IMR-90 (cell line): ENCODE data around the gene C9orf57. TPM values are rescaled to one million over a fixed set of nuclear protein-coding genes. Genes with fewer than 3 reads are reported as not detected.
"Not testable (repeated sequence)": the region's sequence is repeated elsewhere in the genome, so short reads cannot be mapped to it uniquely, and the experiment has no call there.

Source experiments
- ATAC-seq: fragments of 200-7000 bp; cut with Tn5 transposase; 2 replicates; pipeline ENCODE4 v1.9.1; 2020; ENCODE audit warnings: low read depth, mild to moderate bottlenecking, moderate library complexity
- BruUV-seq: library from RNA; stranded (reverse); fragments of 400-500 nt; replicated peaks from 2 replicates; lab custom pipeline; 2021; lab: Mats Ljungman, UMichigan
- CTCF ChIA-PET: fragments of 300-600 bp; formaldehyde crosslinking; extraction: SDS; loops from one replicate; lab custom pipeline; 2021; ENCODE audit warnings: antibody characterized with exemption; lab: Yijun Ruan, JAX
- POLR2A ChIA-PET: fragments of 300-600 bp; sonication (Branson Sonifier 250); formaldehyde crosslinking; loops from one replicate; lab custom pipeline; 2022; ENCODE audit warnings: antibody characterized with exemption; ENCODE audit not compliant: unreplicated experiment; lab: Charles Lee
- DNase-seq: peaks from one replicate; pipeline ENCODE4 v3.0.0; 2013
- H2AFZ ChIP-seq: replicated peaks from 2 replicates; pipeline ENCODE3; 2013; ENCODE audit warnings: low read length, mild to moderate bottlenecking; ENCODE audit not compliant: poor library complexity
- H2AK5ac ChIP-seq: 2 replicates; pipeline ENCODE4 v1.6.1; 2013; ENCODE audit warnings: low read depth, low read length, inconsistent platforms
- H2AK9ac ChIP-seq: replicated peaks from 2 replicates; pipeline ENCODE3; 2013; ENCODE audit warnings: mild to moderate bottlenecking, low read depth, low read length, moderate library complexity; ENCODE audit not compliant: poor library complexity
- H2BK120ac ChIP-seq: 2 replicates; pipeline ENCODE4 v1.6.1; 2013; ENCODE audit warnings: low read depth, low read length, inconsistent platforms
- H2BK15ac ChIP-seq: 3 replicates; pipeline ENCODE4 v1.6.1; 2013; ENCODE audit warnings: low read depth, low read length, inconsistent platforms
- H2BK20ac ChIP-seq: 2 replicates; pipeline ENCODE4 v1.6.1; 2013; ENCODE audit warnings: low read depth, mild to moderate bottlenecking, inconsistent platforms, low read length, moderate library complexity
- H2BK5ac ChIP-seq: 2 replicates; pipeline ENCODE4 v1.6.1; 2013; ENCODE audit warnings: mild to moderate bottlenecking, low read depth, low read length, inconsistent platforms; ENCODE audit not compliant: poor library complexity, severe bottlenecking
- H3K14ac ChIP-seq: replicated peaks from 2 replicates; pipeline ENCODE4 v1.6.1; 2013; ENCODE audit warnings: low read depth, low read length, inconsistent platforms
- H3K18ac ChIP-seq: 2 replicates; pipeline ENCODE4 v1.6.1; 2013; ENCODE audit warnings: low read depth, low read length, control low read depth
- H3K23ac ChIP-seq: 2 replicates; pipeline ENCODE4 v1.6.1; 2013; ENCODE audit warnings: low read depth, low read length, inconsistent platforms
- H3K27ac ChIP-seq: 2 replicates; pipeline ENCODE4 v1.5.1; 2013; ENCODE audit warnings: mild to moderate bottlenecking, control low read depth, low read length; ENCODE audit not compliant: insufficient read depth
- H3K27me3 ChIP-seq: 2 replicates; pipeline ENCODE4 v1.6.1; 2013; ENCODE audit warnings: low read length; ENCODE audit not compliant: control insufficient read depth, insufficient read depth
- H3K36me3 ChIP-seq: 2 replicates; pipeline ENCODE4 v1.6.1; 2013; ENCODE audit warnings: low read length, mixed read lengths; ENCODE audit not compliant: control insufficient read depth, insufficient read depth
- H3K4ac ChIP-seq: 2 replicates; pipeline ENCODE4 v1.6.1; 2013; ENCODE audit warnings: low read depth, low read length, inconsistent platforms
- H3K4me1 ChIP-seq: 2 replicates; pipeline ENCODE4 v1.6.1; 2013; ENCODE audit warnings: low read length, mixed read lengths; ENCODE audit not compliant: control insufficient read depth, insufficient read depth
- H3K4me2 ChIP-seq: 2 replicates; pipeline ENCODE4 v1.6.1; 2013; ENCODE audit warnings: low read depth, mild to moderate bottlenecking, control low read depth, low read length, moderate library complexity
- H3K4me3 ChIP-seq: 2 replicates; pipeline ENCODE4 v1.5.1; 2013; ENCODE audit warnings: low read depth, mild to moderate bottlenecking, control low read depth, low read length, moderate library complexity; ENCODE audit not compliant: insufficient read depth
- H3K56ac ChIP-seq: 2 replicates; pipeline ENCODE4 v1.6.1; 2013; ENCODE audit warnings: low read length, inconsistent platforms; ENCODE audit not compliant: insufficient read depth; ENCODE audit errors: extremely low read depth
- H3K79me1 ChIP-seq, 2 experiments: 2 replicates each; pipeline ENCODE4 v1.6.1; 2013; ENCODE audit warnings: low read length in 2 of 2, inconsistent platforms in 1 of 2, low read depth in 1 of 2
- H3K9ac ChIP-seq: 2 replicates; pipeline ENCODE4 v1.6.1; 2013; ENCODE audit warnings: low read depth, low read length, control low read depth
- H3K9me1 ChIP-seq: 2 replicates; pipeline ENCODE4 v1.6.1; 2013; ENCODE audit warnings: low read length, inconsistent platforms; ENCODE audit not compliant: insufficient read depth
- H3K9me3 ChIP-seq: 2 replicates; pipeline ENCODE4 v1.6.1; 2013; ENCODE audit warnings: low read length; ENCODE audit not compliant: control insufficient read depth, insufficient read depth
- H4K20me1 ChIP-seq: 2 replicates; pipeline ENCODE4 v1.6.1; 2013; ENCODE audit warnings: low read length, inconsistent platforms; ENCODE audit not compliant: insufficient read depth
- H4K5ac ChIP-seq: 2 replicates; pipeline ENCODE4 v1.6.1; 2013; ENCODE audit warnings: mild to moderate bottlenecking, low read depth, low read length, control low read depth
- H4K8ac ChIP-seq, 2 experiments: 2 replicates each; pipeline ENCODE4 v1.6.1; 2013; ENCODE audit warnings: low read depth in 2 of 2, low read length in 2 of 2, control low read depth in 1 of 2, inconsistent platforms in 1 of 2
- H4K91ac ChIP-seq: 2 replicates; pipeline ENCODE4 v1.6.1; 2013; ENCODE audit warnings: low read depth, low read length, inconsistent platforms; ENCODE audit not compliant: insufficient read depth
- BHLHE40 ChIP-seq: fragments of 150-350 bp; IDR thresholded peaks from 2 replicates; pipeline ENCODE4 v1.6.1; 2016; ENCODE audit warnings: mild to moderate bottlenecking, low read depth, low read length
- MAFK ChIP-seq: IDR thresholded peaks from 2 replicates; pipeline ENCODE4 v1.6.1; 2012; ENCODE audit warnings: low read depth, low read length, improper control_type of control experiment
- WGBS, 2 experiments: methylation state at CpG; one replicate each; pipeline versions ENCODE4 v1.1.5 to v1.1.7; 2013; ENCODE audit warnings: missing lambda C conversion rate in 2 of 2; ENCODE audit not compliant: insufficient read length in 1 of 2; ENCODE audit errors: extremely low coverage in 2 of 2; 5-methylcytosine and 5-hydroxymethylcytosine counted together
- dilution Hi-C: fragments of 300-500 bp; cut with HindIII; formaldehyde crosslinking; loops from one replicate; pipeline ENCODE4 v1.14.3; 2018; ENCODE audit warnings: low sequenced_read_pairs; ENCODE audit not compliant: unreplicated experiment
- in situ Hi-C: fragments of 300-500 bp; cut with MboI; formaldehyde crosslinking; loops from 3 replicates; pipeline ENCODE4 v1.14.3; 2019; ENCODE audit warnings: low sequenced_read_pairs, inconsistent platforms, mixed read lengths
- intact Hi-C: fragments of 100-400 bp; cut with micrococcal nuclease; formaldehyde crosslinking; loops from 2 replicates; pipeline ENCODE4 v1.10.0; 2022
- polyA plus RNA-seq, 3 experiments: library from polyadenylated mRNA; depleted of rRNA; stranded (reverse); fragments of >200 nt; gene quantifications; 2 replicates each; pipeline ENCODE4 v1.2.3, GENCODE V29; 2012; ENCODE audit warnings: low replicate concordance in 1 of 3
- total RNA-seq: library from RNA; depleted of rRNA; stranded (reverse); fragments of >200 nt; gene quantifications from 2 replicates; pipeline ENCODE4 v1.2.3, GENCODE V29; 2012
- TF ChIP-seq, protein P1 (sequence below): fragments of 150-350 bp; IDR thresholded peaks from 2 replicates; pipeline ENCODE4 v1.6.1; 2017; ENCODE audit warnings: mild to moderate bottlenecking, antibody characterized with exemption, low read length, low read depth

The C9orf57 gene
- total and polyA plus RNA-seq, 2 of the 4 experiments (the other 2 are of a cell fraction): not detected

DNA sequence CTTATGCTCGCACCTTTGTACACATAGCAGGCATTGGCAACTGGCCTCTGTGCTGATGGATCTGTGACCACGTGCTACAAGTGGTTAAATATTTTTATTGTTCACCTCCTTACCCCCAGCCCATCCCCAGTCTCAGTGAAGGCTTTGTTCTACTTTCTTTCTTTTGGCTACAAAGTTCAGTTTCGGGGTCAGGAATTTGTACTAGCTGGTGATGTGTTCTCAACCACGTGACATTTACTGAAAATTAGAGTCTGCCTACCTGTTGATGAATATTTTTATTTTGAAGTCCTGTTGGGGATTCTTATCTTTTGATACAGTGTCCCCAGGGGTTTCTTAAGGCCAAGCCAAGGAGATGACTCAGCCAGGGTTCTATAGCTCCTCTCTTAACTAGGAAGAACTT, 47.8 kb downstream of the C9orf57 start:
- Histone ChIP-seq H3K27ac (no peak overlapping the region), H2BK15ac (no peak overlapping the region), H3K27me3 (peaks cover 6% of the 10 kb centered on the region), H3K9ac (no peak overlapping the region), H2AK5ac (no peak overlapping the region), H3K18ac (no peak overlapping the region), H2AFZ (no peak overlapping the region), H2AK9ac (no peak overlapping the region), H3K4ac (no peak overlapping the region), H4K8ac (no peak overlapping the region), H2BK120ac (no peak overlapping the region), H2BK5ac (no peak overlapping the region), H4K5ac (no peak overlapping the region), H3K36me3 (no peaks in the 10 kb centered on the region), H3K4me3 (no peak overlapping the region), H3K9me1 (no peaks in the 10 kb centered on the region), H3K9me3 (no peaks in the 10 kb centered on the region), H4K20me1 (no peaks in the 10 kb centered on the region), H3K4me1 (no peaks in the 10 kb centered on the region), H4K91ac (no peak overlapping the region), H2BK20ac (no peak overlapping the region), H3K14ac (no peak overlapping the region), H3K79me1 (no peaks in the 10 kb centered on the region), H3K56ac (no peak overlapping the region), H3K23ac (no peak overlapping the region), H3K4me2 (no peak overlapping the region)
- no CpG with 5 or more reads among the region's 4 CpGs for WGBS, 2 experiments
- intact Hi-C loops: no loop called here
- DNase-seq: no peak
- no TSS peak for BruUV-seq
- in situ Hi-C loops: loop anchor here (10.0 kb wide), 1 partner anchor 188 kb away; no protein-coding TSS in a partner anchor
- ChIA-PET CTCF (interaction anchor here (1.0 kb wide), 1 partner anchor 12 kb away, joined by 4 read pairs; no protein-coding TSS in a partner anchor), POLR2A (no interaction called here)
- dilution Hi-C loops: no loop called here
- TF ChIP-seq, protein P1, sequence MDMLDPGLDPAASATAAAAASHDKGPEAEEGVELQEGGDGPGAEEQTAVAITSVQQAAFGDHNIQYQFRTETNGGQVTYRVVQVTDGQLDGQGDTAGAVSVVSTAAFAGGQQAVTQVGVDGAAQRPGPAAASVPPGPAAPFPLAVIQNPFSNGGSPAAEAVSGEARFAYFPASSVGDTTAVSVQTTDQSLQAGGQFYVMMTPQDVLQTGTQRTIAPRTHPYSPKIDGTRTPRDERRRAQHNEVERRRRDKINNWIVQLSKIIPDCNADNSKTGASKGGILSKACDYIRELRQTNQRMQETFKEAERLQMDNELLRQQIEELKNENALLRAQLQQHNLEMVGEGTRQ: no peak
- TF ChIP-seq BHLHE40 (no peak), MAFK (no peak)
- no peak for ATAC-seq

DNA sequence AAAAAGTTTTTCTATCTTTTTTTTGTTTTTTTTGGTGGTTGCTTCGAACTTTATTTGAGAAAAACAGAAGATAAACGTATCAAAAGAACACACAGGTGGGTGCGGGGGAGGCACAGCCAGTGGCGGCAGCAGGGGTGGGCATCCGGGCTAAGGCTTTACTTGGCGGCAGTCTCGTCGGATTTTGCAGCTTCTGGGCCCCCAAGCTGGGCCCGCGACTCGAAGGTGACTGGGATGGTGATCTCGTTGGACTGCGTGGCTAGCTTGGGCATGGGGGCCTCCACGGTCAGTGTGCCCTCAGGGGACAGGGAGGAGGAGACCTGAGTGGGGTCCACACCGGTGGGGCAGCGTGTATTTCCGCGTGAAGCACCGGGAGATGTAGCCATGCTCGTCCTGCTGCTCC, 52.7 kb downstream of the C9orf57 start:
- H4K20me1 ChIP-seq, H4K5ac ChIP-seq, ATAC-seq, H2AFZ ChIP-seq, H3K56ac ChIP-seq, H2AK9ac ChIP-seq, H3K9me1 ChIP-seq, H4K91ac ChIP-seq, in situ Hi-C loops, dilution Hi-C loops, BruUV-seq, H3K36me3 ChIP-seq, H3K27ac ChIP-seq, H2BK5ac ChIP-seq, H3K4me3 ChIP-seq, H3K27me3 ChIP-seq, H3K14ac ChIP-seq, H3K23ac ChIP-seq, H2BK20ac ChIP-seq, H2BK120ac ChIP-seq, H2BK15ac ChIP-seq, H3K9ac ChIP-seq, H3K4me1 ChIP-seq, H3K4me2 ChIP-seq, H3K79me1 ChIP-seq, H2AK5ac ChIP-seq, DNase-seq, intact Hi-C loops, H3K9me3 ChIP-seq, POLR2A ChIA-PET, H3K18ac ChIP-seq, H3K4ac ChIP-seq, H4K8ac ChIP-seq: not testable (repeated sequence)
- CTCF ChIA-PET: interaction anchor here (0.9 to 1.6 kb wide), 2 partner anchors 17 to 200 kb away, joined by 3 to 5 read pairs; no protein-coding TSS in a partner anchor
- WGBS, 2 experiments: 100% methylated on average over 3 of the region's 20 CpGs; no CpG with 5 or more reads in 1 of the 2 experiments
